ENCODE measurements around the gene ZNF845.

The ZNF845 gene

DNA sequence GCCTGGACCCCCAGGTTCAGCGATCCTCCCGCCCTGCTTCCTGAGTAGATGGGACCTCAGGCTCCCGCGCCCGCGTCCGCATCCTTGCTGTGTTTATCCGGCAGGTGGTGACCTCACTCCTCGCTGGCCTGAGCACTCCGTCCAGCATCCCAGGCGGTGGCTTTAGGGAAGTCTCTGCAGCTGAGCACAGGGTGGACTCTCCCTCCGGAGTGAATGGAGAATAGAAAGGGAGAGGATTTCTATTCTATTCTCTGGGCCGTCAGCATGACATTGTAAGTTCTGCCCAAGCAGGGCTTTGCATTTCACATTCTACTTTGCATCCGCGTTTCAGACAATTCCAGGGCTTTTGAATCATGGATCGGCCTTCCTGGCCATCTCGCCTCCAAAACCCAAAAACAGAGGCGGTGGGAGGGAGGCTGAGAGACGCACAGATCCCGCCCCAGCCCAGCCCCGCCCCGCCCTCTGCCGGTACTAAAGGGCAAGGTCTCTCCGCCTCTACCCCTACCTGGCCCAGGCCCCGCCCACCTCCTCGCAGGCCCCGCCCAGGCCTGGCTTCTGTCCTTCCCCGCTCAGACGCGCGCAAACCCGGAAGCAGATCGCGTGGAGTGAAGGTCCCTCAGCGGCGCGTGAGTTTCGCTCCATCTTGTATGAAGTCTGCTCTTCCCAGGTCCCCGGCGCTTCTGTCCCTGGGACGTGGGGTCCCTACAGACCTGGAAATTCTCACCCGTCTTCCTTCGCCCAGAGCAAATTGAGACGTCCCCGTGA is 31.8 kb downstream of the ZNF845 start, which contains the start of gene ZNF525:
Gene ZNF525, plus strand, starts transcription at position 572 of the 765 bp plus-strand sequence. CDS start 6,577 bp downstream, outside the sequence.
- CTCF ChIA-PET, result no interaction called here
- peak; percentile 52 for DNase-seq (ENCODE audit: extremely low spot score)
- POLR2A ChIA-PET, result no interaction called here
- TF ChIP-seq ZNF384 (IDR thresholded peaks at IDR 0.05) (no peak), PKNOX1 (IDR thresholded peaks at IDR 0.05) (no peak), L3MBTL2 (conservative IDR thresholded peaks at IDR 0.05) (peak; percentile 19; the same call in 1 of the 2 replicates)

DNA sequence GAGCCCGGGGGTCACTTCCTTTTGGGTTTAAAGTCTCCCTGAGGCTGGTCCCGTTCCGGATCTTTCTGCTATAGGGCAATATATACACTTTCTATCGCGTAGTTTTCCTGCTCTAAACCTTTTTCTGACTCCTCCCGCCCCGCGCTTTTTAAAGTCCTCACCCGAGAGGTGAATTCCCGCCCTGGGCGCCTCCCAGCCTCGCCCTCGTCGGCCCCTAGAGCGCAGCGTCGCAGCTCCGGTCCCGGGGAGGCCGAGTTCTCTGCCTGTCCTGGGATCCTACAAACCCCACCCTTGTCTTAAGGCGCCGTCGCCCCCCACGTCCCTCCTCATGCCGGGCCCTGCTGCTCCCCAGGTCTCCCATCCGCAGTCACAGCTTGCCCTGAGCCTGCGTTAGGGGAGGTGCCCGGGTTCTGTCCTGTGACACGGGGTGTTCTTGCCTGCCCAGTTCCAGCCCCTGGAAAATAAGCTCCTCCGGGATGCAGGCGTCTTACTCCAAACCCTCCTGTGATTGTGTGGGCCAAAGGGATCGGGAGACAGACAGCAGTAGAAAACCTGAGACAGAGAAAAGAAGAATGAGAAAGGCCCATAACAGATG is 32.4 kb downstream of the ZNF845 start:
- POLR2A ChIA-PET, result no interaction called here
- CTCF ChIA-PET, result no interaction called here
- TF ChIP-seq SUZ12 (IDR thresholded peaks at IDR 0.05) (no peak), HDGF (IDR thresholded peaks at IDR 0.05; ENCODE audit: borderline replicate concordance) (no peak), PKNOX1 (IDR thresholded peaks at IDR 0.05) (no peak), L3MBTL2 (conservative IDR thresholded peaks at IDR 0.05) (0 out of 2 replicates have a peak, but pooled peaks have one; percentile 4), NFRKB (IDR thresholded peaks at IDR 0.05) (no peak)
- DNase-seq (ENCODE audit: extremely low spot score), result no peak

DNA sequence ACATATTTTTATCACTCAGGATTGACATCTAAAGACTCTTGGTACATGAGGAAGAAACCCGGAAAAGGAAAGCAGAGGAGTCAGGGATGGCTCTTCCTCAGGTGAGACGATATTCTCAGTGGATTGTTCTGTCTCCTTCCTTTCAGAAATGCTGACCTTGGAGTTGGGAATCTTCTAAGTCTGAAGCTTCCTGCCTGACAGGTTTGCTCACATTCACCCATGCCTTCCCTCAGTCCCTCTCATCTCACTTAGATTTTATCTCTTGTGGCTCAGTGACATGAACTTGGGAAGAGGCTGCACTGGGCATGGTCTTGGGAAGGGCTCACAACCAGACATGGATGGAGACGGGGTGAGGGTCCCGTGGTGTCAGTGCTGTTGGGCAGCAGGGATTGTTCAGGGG is 38.6 kb downstream of the ZNF845 start:
- ChIA-PET CTCF (no interaction called here), POLR2A (no interaction called here)
- no peak for TF ChIP-seq ARNT (IDR thresholded peaks at IDR 0.05)
- DNase-seq (ENCODE audit: extremely low spot score), result no peak

DNA sequence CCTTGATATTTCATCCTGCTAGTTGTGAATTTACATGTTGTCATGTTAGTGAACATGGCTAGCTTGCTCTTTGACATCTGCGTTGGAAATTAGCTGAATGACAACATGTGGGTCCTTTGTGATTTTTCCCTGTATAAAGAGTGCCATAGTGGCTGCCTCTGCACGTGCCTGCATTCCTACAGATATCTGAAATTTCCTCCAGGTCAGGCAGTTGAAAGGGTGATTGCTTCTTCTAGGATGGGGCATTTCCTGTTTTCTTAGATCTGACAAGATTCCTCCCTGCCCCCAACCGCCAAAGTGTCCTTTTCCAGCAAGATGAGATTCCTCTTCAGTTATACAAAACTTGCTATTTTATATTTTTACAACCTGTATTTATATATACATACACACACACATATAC is 40.7 kb downstream of the ZNF845 start:
- ChIA-PET CTCF (no interaction called here), POLR2A (no interaction called here)
- DNase-seq (ENCODE audit: extremely low spot score), result no peak
- TF ChIP-seq ELF4 (IDR thresholded peaks at IDR 0.05) (no peak), L3MBTL2 (conservative IDR thresholded peaks at IDR 0.05) (no peak), FOXM1 (IDR thresholded peaks at IDR 0.05; ENCODE audit: borderline replicate concordance) (no peak), SUZ12 (IDR thresholded peaks at IDR 0.05) (no peak), CTBP1 (IDR thresholded peaks at IDR 0.05; ENCODE audit: borderline replicate concordance) (no peak), SP1 (IDR thresholded peaks at IDR 0.05) (no peak), BHLHE40 (IDR thresholded peaks at IDR 0.05; ENCODE audit: borderline replicate concordance) (no peak), LEF1 (IDR thresholded peaks at IDR 0.05; ENCODE audit: borderline replicate concordance) (no peak), NFRKB (IDR thresholded peaks at IDR 0.05) (no peak), ARNT (IDR thresholded peaks at IDR 0.05) (no peak), PKNOX1 (IDR thresholded peaks at IDR 0.05) (no peak), ZNF384 (IDR thresholded peaks at IDR 0.05) (no peak), FOXK2 (IDR thresholded peaks at IDR 0.05) (no peak), FOXA1 (IDR thresholded peaks at IDR 0.05) (no peak), HDGF (IDR thresholded peaks at IDR 0.05; ENCODE audit: borderline replicate concordance) (no peak), TARDBP (IDR thresholded peaks at IDR 0.05) (no peak)

- POLR2A ChIA-PET, result no interaction called here
- TF ChIP-seq LEF1 (IDR thresholded peaks at IDR 0.05; ENCODE audit: borderline replicate concordance), result no peak
- TF ChIP-seq ARNT (IDR thresholded peaks at IDR 0.05), result no peak
- TF ChIP-seq TARDBP (IDR thresholded peaks at IDR 0.05), result no peak
- TF ChIP-seq L3MBTL2 (conservative IDR thresholded peaks at IDR 0.05), result no peak
- TF ChIP-seq NFRKB (IDR thresholded peaks at IDR 0.05), result no peak
- TF ChIP-seq BHLHE40 (IDR thresholded peaks at IDR 0.05; ENCODE audit: borderline replicate concordance), result no peak
- no peak for TF ChIP-seq CTBP1 (IDR thresholded peaks at IDR 0.05; ENCODE audit: borderline replicate concordance)
- TF ChIP-seq FOXA1 (IDR thresholded peaks at IDR 0.05), result no peak
- no peak for TF ChIP-seq HDGF (IDR thresholded peaks at IDR 0.05; ENCODE audit: borderline replicate concordance)
- no peak for TF ChIP-seq PKNOX1 (IDR thresholded peaks at IDR 0.05)
- TF ChIP-seq FOXM1 (IDR thresholded peaks at IDR 0.05; ENCODE audit: borderline replicate concordance), result no peak
- TF ChIP-seq SUZ12 (IDR thresholded peaks at IDR 0.05), result no peak
- DNase-seq (ENCODE audit: extremely low spot score), result no peak
- CTCF ChIA-PET, result no interaction called here
Measured at GRCh38 chr19:53374743-53375142, 41.2 kb downstream of the ZNF845 start.

GRCh38 chr19:53381376-53381775 is 47.8 kb downstream of the ZNF845 start:
- ChIA-PET POLR2A (no interaction called here), CTCF (no interaction called here)
- no peak for DNase-seq (ENCODE audit: extremely low spot score)
- TF ChIP-seq ARNT (IDR thresholded peaks at IDR 0.05) (no peak), LEF1 (IDR thresholded peaks at IDR 0.05; ENCODE audit: borderline replicate concordance) (no peak), PKNOX1 (IDR thresholded peaks at IDR 0.05) (no peak), ELF4 (IDR thresholded peaks at IDR 0.05) (no peak), ZNF384 (IDR thresholded peaks at IDR 0.05) (no peak), FOXA1 (IDR thresholded peaks at IDR 0.05) (no peak), L3MBTL2 (conservative IDR thresholded peaks at IDR 0.05) (no peak), SP1 (IDR thresholded peaks at IDR 0.05) (no peak), FOXM1 (IDR thresholded peaks at IDR 0.05; ENCODE audit: borderline replicate concordance) (no peak), FOXK2 (IDR thresholded peaks at IDR 0.05) (no peak), CTBP1 (IDR thresholded peaks at IDR 0.05; ENCODE audit: borderline replicate concordance) (no peak), SUZ12 (IDR thresholded peaks at IDR 0.05) (no peak)
